ENCODE measurements around the gene DNAJA3.

GRCh38 chr16:4385789-4386450, 39.7 kb upstream of the DNAJA3 start:
- TF ChIP-seq POLR2A (IDR thresholded peaks at IDR 0.05; ENCODE audit: low read depth) (no peak), CTCF (IDR thresholded peaks at IDR 0.05) (no peak), EP300 (IDR thresholded peaks at IDR 0.05) (no peak), POLR2AphosphoS5 (IDR thresholded peaks at IDR 0.05) (no peak)
